Neutrophil (primary cell): ENCODE measurements around the gene COL5A2.

Experiments
- H3K27ac ChIP-seq: fragments of 200-600 bp; sonication (generic); 2 replicates; pipeline ENCODE4 v1.5.1; 2016; ENCODE audit warnings: mild to moderate bottlenecking, moderate library complexity
- H3K27me3 ChIP-seq: fragments of 200-600 bp; sonication (generic); 2 replicates; pipeline ENCODE4 v1.6.0; 2016; ENCODE audit warnings: mild to moderate bottlenecking
- H3K36me3 ChIP-seq: fragments of 200-600 bp; sonication (generic); 2 replicates; pipeline ENCODE4 v1.5.1; 2017
- H3K4me1 ChIP-seq, 2 experiments: fragments of 200-600 bp in 1 of 2; sonication (generic) in 1 of 2; 1 replicate in 1 of 2; 2 replicates in 1 of 2; pipeline versions ENCODE4 v1.5.1 to v1.6.1; 2013 to 2016; ENCODE audit warnings: low read depth in 1 of 2, low read length in 1 of 2, mild to moderate bottlenecking in 1 of 2, moderate library complexity in 1 of 2; ENCODE audit not compliant: control insufficient read depth in 1 of 2, insufficient read depth in 1 of 2
- H3K4me3 ChIP-seq, 2 experiments: fragments of 200-600 bp in 1 of 2; sonication (generic) in 1 of 2; 1 replicate in 1 of 2; 2 replicates in 1 of 2; pipeline ENCODE4 v1.5.1; 2013 to 2016; ENCODE audit warnings: low read depth in 1 of 2, low read length in 1 of 2, mild to moderate bottlenecking in 1 of 2, moderate library complexity in 1 of 2
- H3K9me3 ChIP-seq: fragments of 200-600 bp; sonication (generic); 2 replicates; pipeline ENCODE4 v1.5.1; 2016
- CTCF ChIP-seq: fragments of 200-600 bp; sonication (generic); IDR thresholded peaks from 2 replicates; pipeline ENCODE4 v1.5.1; 2016; ENCODE audit warnings: antibody characterized with exemption

COL5A2 gene

GRCh38 chr2:189210250-189211087 is 30.9 kb upstream of the COL5A2 start:
- Histone ChIP-seq H3K36me3 (no peaks in the 10 kb centered on the region), H3K4me3 (no peak overlapping the region), H3K27me3 (no peaks in the 10 kb centered on the region), H3K4me1 (no peaks in the 10 kb centered on the region), H3K9me3 (no peaks in the 10 kb centered on the region), H3K27ac (no peak overlapping the region)
- TF ChIP-seq CTCF = no peak

- no peak for TF ChIP-seq CTCF
- no peaks in the 10 kb centered on the region for H3K36me3 ChIP-seq
- H3K4me3 ChIP-seq = no peak overlapping the region
- H3K27me3 ChIP-seq = no peaks in the 10 kb centered on the region
- no peaks in the 10 kb centered on the region for H3K4me1 ChIP-seq
- H3K9me3 ChIP-seq = no peaks in the 10 kb centered on the region
- no peak overlapping the region for H3K27ac ChIP-seq
Observed at GRCh38 chr2:189208254-189208653, 28.7 kb upstream of the COL5A2 start.

DNA sequence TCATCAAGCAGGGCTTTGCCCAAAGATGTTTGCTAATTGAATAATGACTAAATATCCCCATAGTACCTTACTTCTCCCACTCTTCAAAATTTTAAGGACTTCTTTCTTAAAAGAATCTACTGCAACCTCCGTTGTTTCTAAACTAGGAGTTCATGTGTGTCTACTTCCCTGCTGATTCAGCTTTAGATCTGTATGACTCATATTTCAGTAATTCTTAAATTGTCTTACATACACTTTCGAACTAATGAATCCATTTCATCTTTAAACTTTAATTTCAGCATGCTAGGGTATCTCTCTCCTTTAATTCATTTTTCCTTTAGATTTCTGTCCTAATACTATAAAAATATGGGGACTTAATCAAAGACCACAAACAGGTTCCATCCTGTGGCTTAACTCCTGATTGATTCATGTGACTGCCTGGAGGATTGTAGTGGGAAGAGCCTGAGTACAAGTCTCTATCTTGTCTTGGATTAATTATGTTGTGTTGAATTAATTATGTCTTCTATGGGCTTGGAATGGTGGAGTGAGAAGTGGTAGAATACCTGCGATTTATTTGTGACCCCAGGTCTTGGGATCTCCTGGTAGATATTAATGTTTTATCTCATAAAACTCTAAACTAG is 24.9 kb upstream of the COL5A2 start:
- Histone ChIP-seq H3K36me3 (no peaks in the 10 kb centered on the region), H3K9me3 (no peaks in the 10 kb centered on the region), H3K27ac (no peak overlapping the region), H3K4me3 (no peak overlapping the region), H3K4me1 (no peaks in the 10 kb centered on the region), H3K27me3 (no peaks in the 10 kb centered on the region)
- no peak for TF ChIP-seq CTCF

- no peak for TF ChIP-seq CTCF
- Histone ChIP-seq H3K4me1 (no peaks in the 10 kb centered on the region), H3K36me3 (no peaks in the 10 kb centered on the region), H3K4me3 (no peak overlapping the region), H3K27me3 (no peaks in the 10 kb centered on the region), H3K9me3 (no peaks in the 10 kb centered on the region), H3K27ac (no peak overlapping the region)
Observed at GRCh38 chr2:189203177-189203799, 23.7 kb upstream of the COL5A2 start.

DNA sequence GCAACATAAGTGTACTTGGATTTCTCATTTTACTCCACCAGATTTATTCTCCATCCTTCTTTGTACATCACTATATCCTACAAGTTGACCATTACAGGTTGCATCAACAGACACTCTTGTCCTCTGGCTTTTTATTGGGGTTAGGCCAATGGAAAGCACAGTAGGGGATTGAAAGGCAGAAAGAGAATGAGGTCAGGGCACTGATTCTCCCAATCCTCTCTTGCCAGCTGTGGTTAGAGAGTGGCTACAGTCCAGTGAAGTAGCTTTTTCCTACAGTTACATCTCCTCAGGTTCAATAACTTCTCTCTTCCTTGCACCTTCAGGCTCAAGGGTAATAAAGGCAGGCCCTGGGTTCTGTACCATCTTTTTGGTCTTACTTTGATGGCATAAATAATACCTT is 20.2 kb upstream of the COL5A2 start:
- H3K36me3 ChIP-seq = no peaks in the 10 kb centered on the region
- no peak overlapping the region for H3K4me3 ChIP-seq
- no peaks in the 10 kb centered on the region for H3K4me1 ChIP-seq
- no peak overlapping the region for H3K27ac ChIP-seq
- TF ChIP-seq CTCF = no peak
- no peaks in the 10 kb centered on the region for H3K27me3 ChIP-seq
- H3K9me3 ChIP-seq = no peaks in the 10 kb centered on the region
